Left ventricle myocardium inferior (tissue), 1 donor: ENCODE results near the gene FAM131C. TPM values are rescaled to one million over a fixed set of nuclear protein-coding genes. Genes with fewer than 3 reads are reported as not detected.
"Not testable (repeated sequence)": the region's sequence is repeated elsewhere in the genome, so short reads cannot be mapped to it uniquely, and the experiment has no call there.

Experiments used
- DNase-seq: peaks from one replicate; pipeline ENCODE4 v3.0.0-alpha.2; 2020
- H3K27ac ChIP-seq: fragments of 200-600 bp; replicated peaks from 2 replicates; pipeline ENCODE4 v1.8.0; 2021
- H3K27me3 ChIP-seq: fragments of 200-600 bp; 2 replicates; pipeline ENCODE4 v1.8.0; 2021; ENCODE audit warnings: low read depth
- H3K36me3 ChIP-seq: fragments of 200-600 bp; 2 replicates; pipeline ENCODE4 v1.8.0; 2021
- H3K4me1 ChIP-seq: fragments of 200-600 bp; 2 replicates; pipeline ENCODE4 v1.8.0; 2021
- H3K4me3 ChIP-seq: fragments of 200-600 bp; 2 replicates; pipeline ENCODE4 v1.8.0; 2021; ENCODE audit warnings: mild to moderate bottlenecking, moderate library complexity
- H3K9me3 ChIP-seq: fragments of 200-600 bp; replicated peaks from 2 replicates; pipeline ENCODE4 v1.8.0; 2021
- intact Hi-C: fragments of 100-400 bp; cut with micrococcal nuclease; formaldehyde crosslinking; loops from one replicate; pipeline ENCODE4 v1.11.0; 2022
- total RNA-seq: library from RNA; stranded (reverse); fragmentation: NEBNext Ultra II Directional; extraction: Animal tissue kit (Norgen Biotek cat#: 25700); gene quantifications from one replicate; pipeline ENCODE4 v1.2.1, GENCODE V29; 2021
- TF ChIP-seq, protein P1 (sequence below): fragments of 200-600 bp; IDR thresholded peaks from 2 replicates; pipeline ENCODE4 v1.8.0; 2021; ENCODE audit warnings: antibody characterized with exemption, mild to moderate bottlenecking, borderline replicate concordance
- donor health status: DM: no; HTN: yes; CAD: no; lungs with severe emphysema.

The FAM131C gene
- total RNA-seq, 1 donor from 2014 or later = 5.4 TPM

DNA sequence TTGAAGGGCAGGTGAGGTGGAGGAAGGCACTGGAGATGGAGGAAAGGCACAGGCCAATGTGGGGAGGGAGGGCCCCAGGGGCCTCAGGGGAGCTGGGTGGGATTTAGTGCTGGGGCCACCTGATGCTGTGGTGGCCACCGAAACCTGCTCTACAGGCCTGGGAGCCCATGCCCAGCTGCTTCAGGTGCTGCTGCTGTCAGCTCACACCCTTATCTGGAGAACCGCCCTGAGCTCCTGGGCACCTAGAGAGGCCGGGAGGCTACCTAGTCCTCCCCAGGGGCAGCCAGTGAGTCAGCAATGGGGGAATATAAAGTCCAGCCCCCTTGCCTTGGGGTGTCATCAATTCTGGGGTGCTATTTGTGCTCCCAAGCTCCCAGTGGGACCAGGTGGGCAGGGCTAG is 12.2 kb downstream of the FAM131C start:
- no peaks in the 10 kb centered on the region for H3K27me3 ChIP-seq
- H3K36me3 ChIP-seq = no peaks in the 10 kb centered on the region
- no peaks in the 10 kb centered on the region for H3K9me3 ChIP-seq
- no peak for DNase-seq
- intact Hi-C loops = no loop called here
- peaks cover 14% of the 10 kb centered on the region for H3K4me1 ChIP-seq
- H3K27ac ChIP-seq = no peak overlapping the region
- H3K4me3 ChIP-seq = no peak overlapping the region
- TF ChIP-seq, protein P1, sequence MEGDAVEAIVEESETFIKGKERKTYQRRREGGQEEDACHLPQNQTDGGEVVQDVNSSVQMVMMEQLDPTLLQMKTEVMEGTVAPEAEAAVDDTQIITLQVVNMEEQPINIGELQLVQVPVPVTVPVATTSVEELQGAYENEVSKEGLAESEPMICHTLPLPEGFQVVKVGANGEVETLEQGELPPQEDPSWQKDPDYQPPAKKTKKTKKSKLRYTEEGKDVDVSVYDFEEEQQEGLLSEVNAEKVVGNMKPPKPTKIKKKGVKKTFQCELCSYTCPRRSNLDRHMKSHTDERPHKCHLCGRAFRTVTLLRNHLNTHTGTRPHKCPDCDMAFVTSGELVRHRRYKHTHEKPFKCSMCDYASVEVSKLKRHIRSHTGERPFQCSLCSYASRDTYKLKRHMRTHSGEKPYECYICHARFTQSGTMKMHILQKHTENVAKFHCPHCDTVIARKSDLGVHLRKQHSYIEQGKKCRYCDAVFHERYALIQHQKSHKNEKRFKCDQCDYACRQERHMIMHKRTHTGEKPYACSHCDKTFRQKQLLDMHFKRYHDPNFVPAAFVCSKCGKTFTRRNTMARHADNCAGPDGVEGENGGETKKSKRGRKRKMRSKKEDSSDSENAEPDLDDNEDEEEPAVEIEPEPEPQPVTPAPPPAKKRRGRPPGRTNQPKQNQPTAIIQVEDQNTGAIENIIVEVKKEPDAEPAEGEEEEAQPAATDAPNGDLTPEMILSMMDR = no peak

DNA sequence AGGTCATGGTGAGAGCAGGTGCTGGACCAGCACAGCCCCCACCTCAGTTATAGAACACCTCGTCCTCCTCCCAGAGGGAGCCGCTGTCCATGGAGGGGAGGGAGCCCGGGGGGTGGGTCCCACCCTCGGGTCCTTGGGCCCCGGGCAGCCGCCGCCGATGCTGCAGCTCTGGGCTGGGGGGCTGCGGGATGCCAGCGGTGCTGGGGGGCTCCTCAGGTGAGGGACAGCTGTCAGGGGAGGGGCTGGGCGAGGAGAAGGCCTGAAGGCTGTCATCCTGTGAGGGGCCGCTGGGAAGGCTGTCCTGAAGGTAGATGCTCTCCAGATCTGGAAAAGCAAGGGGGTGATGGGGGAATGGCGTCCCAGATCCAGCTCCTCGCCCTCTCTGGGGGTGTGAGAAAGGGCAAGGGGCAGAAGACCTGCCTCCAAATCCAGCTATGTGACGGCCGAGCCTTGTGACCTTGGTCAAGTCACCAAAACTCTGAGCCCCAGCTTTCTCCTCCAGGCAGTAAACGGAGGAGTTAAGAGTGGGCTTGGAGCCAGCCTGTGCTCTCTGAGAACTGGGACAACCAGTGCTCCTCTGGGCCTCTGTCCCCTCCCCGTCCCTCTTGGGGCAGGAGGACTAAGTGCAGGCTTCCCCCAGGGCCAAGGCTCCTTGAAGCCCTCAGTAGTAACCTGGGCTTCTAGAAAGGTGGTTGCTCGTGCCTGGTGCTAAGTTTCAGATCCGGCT is 14.9 kb downstream of the FAM131C start:
- DNase-seq, intact Hi-C loops: not testable (repeated sequence)
- H3K4me1 ChIP-seq = peaks cover 12% of the 10 kb centered on the region

DNA sequence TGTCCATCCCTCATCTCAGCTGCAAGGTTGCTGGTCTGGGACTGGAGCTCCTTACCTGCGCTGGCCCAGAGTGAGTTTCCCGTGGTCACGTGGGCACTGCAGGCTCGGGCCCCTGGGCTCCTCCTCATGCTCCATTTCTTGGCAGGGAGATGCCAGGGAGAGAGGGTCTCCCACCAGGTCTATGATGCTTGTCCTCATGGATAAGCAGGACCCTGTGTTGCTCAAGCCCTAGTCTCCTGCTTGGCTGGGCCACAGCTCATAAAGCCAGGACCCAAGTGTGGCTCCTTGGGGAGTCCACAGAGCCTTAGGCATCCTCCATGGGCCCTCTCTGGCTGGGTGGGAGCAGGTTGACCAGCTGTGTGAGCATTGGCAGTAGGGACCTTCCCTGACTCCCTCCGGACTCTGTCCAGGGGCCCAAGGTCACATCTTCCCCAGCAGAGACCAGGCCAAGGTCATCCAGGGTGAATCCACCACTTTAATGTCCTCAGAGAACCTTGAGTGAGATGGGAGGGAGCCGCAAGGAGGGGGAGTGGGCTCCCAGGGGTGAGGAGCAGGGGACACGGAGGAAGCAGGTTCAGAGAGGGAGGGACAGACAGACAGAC is 16.0 kb downstream of the FAM131C start:
- peaks cover 12% of the 10 kb centered on the region for H3K4me1 ChIP-seq
- H3K27ac ChIP-seq, intact Hi-C loops, H3K36me3 ChIP-seq, H3K9me3 ChIP-seq, H3K27me3 ChIP-seq, H3K4me3 ChIP-seq, DNase-seq: not testable (repeated sequence)

More for the DNA sequence above, 14.9 kb downstream of the FAM131C start:
- H3K36me3 ChIP-seq, H3K27me3 ChIP-seq, H3K4me3 ChIP-seq, H3K27ac ChIP-seq, H3K9me3 ChIP-seq: not testable (repeated sequence)

DNA sequence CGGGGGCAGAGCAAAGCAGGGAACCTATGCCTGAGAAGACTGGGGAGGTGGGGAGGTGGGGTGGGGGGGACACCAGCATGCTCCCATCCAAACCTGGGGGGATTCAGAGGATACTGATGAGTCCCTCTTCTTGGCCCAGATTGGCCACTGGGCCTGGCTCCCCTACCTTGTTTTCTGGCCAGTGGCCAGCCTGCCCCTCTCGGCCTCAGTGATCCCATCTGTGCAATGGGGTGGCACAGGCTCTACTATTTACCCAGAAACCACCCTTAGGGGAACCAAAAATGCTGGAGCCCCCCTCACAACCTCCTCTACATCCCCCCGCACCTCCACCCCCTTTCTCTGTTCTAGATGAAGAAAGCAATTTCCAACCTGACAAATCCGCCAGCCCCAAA is 16.9 kb downstream of the FAM131C start:
- H3K9me3 ChIP-seq, intact Hi-C loops, H3K27me3 ChIP-seq, DNase-seq, H3K36me3 ChIP-seq, H3K27ac ChIP-seq, H3K4me3 ChIP-seq: not testable (repeated sequence)
- peaks cover 12% of the 10 kb centered on the region for H3K4me1 ChIP-seq

DNA sequence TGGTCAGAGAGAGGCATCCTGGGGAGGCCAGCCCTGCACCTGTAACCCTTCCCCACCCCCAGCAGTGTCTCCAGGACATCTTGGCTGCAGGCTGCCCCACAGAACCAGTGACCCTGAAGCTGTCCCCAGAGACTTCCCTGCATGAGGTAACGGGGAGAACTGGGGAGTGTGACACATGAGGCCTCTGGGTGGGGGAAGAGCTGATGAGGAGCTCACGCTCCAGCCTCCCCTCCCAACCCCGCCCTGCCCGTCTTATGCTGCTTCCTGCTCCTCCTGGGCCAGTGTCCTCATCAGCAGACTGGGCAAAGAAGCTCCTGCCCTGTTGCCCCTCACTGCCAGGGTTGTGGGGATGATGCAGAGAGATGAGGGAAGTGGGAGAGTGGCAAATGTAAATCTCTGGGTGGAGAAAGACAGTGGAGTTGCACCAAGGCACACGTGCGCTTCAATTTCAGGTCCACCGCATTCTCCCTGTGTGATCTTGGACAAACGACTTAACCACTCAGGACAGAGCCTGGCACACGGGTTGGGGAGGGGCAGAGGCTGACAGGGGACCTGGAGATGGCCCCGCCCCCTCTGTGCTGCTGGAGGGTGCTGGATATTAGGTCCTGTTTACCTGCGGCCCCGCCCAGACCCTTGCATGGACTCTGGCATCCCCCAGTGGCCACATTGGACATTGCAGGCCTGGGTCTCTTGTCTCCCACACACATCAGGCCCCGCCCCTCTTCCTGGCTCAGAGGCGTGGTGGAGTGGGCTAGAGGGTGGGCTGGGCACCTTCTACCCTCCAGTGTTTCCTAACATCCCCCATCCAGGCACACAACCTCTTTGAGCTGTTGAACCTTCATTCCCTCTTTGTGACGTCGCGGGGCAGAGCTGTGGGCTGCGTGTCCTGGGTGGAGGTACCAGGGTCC is 17.6 kb downstream of the FAM131C start:
- Histone ChIP-seq H3K27me3 (no peaks in the 10 kb centered on the region), H3K4me1 (peaks cover 12% of the 10 kb centered on the region), H3K27ac (no peak overlapping the region), H3K36me3 (no peaks in the 10 kb centered on the region), H3K9me3 (no peaks in the 10 kb centered on the region), H3K4me3 (no peak overlapping the region)
- intact Hi-C loops = no loop called here
- TF ChIP-seq, protein P1 = peak; percentile 96
- peak; percentile 83 for DNase-seq

DNA sequence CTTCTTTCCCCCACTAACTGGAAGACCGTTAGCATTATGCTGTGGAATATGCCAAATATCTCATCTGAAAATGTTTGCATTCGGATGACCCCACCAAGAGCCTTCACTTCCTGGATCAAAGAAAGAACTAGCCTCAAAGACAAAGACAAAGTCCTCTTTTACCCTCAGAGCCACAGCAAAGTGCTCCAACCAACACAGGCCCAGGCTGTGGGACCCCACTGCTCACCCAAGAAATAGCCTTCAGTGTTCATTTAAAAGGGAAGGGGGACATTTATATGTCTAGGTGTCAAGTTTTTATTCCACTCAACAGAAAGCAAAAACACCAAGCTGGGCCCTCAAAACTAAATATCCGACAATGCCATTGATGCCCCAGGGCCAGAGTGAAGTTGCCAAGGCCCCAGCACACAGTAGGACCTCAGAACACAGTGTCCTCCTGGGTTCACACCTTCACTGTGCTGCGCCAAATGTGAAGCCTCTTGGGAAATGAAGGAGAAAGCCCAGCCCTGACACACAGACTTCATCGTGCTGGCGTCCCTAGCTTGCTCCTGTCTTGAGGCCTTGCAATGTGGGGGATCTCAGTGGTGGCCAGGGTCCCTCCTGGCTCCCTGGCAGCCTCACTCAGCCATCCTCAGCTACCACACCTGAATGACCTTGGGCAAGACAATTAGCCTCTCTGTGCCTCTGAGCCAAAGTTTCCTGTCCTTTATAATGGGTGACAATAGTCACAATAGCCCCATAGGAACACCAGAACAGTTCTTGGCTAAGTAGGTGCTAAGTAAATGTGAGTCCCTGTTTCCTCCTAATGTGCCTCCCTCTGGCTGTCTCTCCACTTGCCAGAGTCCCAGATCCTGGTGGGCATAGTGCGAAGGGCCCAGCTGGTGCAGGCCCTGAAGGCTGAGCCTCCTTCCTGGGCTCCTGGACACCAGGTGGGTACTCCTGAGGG is 18.6 kb downstream of the FAM131C start:
- no peak overlapping the region for H3K27ac ChIP-seq
- H3K36me3 ChIP-seq = no peaks in the 10 kb centered on the region
- peaks cover 17% of the 10 kb centered on the region for H3K4me1 ChIP-seq
- H3K4me3 ChIP-seq = no peak overlapping the region
- intact Hi-C loops = loop anchor here (5.0 kb wide), 1 partner anchor 48 kb away; no protein-coding TSS in a partner anchor
- no peak for DNase-seq
- H3K27me3 ChIP-seq = no peaks in the 10 kb centered on the region
- TF ChIP-seq, protein P1 = no peak
- no peaks in the 10 kb centered on the region for H3K9me3 ChIP-seq
